Liver (tissue), 9 donors: ENCODE data around the gene UGT1A7. TPM values are rescaled to one million over a fixed set of nuclear protein-coding genes. Genes with fewer than 3 reads are reported as not detected.
A peak's percentile ranks its signal among the peaks of the same experiment; 100 is the strongest.
"Not testable (repeated sequence)": the region's sequence is repeated elsewhere in the genome, so short reads cannot be mapped to it uniquely, and the experiment has no call there.

Source experiments
- DNase-seq: peaks from one replicate; pipeline ENCODE4 v3.0.0-alpha.2; 2017; ENCODE audit warnings: low spot score
- H3K27ac ChIP-seq, 2 donors: one replicate each; pipeline ENCODE4 v1.7.0; 2013; ENCODE audit warnings: inconsistent platforms in 2 of 2, low read length in 2 of 2, control low read depth in 1 of 2, low read depth in 1 of 2, mild to moderate bottlenecking in 1 of 2
- H3K27me3 ChIP-seq, 4 donors: one replicate each; pipeline versions ENCODE4 v1.6.1 to v1.7.0; 2013; ENCODE audit warnings: low read length in 3 of 4, inconsistent platforms in 1 of 4, mild to moderate bottlenecking in 1 of 4, moderate library complexity in 1 of 4; ENCODE audit not compliant: control insufficient read depth in 4 of 4, insufficient read depth in 4 of 4
- H3K36me3 ChIP-seq, 4 donors: one replicate each; pipeline versions ENCODE4 v1.6.1 to v1.7.0; 2013; ENCODE audit warnings: low read length in 3 of 4, mild to moderate bottlenecking in 3 of 4, low read depth in 1 of 4, moderate library complexity in 1 of 4; ENCODE audit not compliant: control insufficient read depth in 4 of 4, insufficient read depth in 3 of 4
- H3K4me1 ChIP-seq, 4 donors: one replicate each; pipeline versions ENCODE4 v1.6.1 to v1.7.0; 2013; ENCODE audit warnings: low read length in 3 of 4, mild to moderate bottlenecking in 3 of 4, moderate library complexity in 1 of 4; ENCODE audit not compliant: control insufficient read depth in 4 of 4, insufficient read depth in 4 of 4
- H3K4me3 ChIP-seq, 3 donors: one replicate each; pipeline versions ENCODE4 v1.6.1 to v1.7.0; 2013; ENCODE audit warnings: low read length in 3 of 3, control low read depth in 1 of 3, low read depth in 1 of 3, mild to moderate bottlenecking in 1 of 3
- H3K9ac ChIP-seq, 2 donors: one replicate each; pipeline ENCODE4 v1.7.0; 2013; ENCODE audit warnings: low read length in 2 of 2, mild to moderate bottlenecking in 2 of 2, moderate library complexity in 2 of 2, control low read depth in 1 of 2, low read depth in 1 of 2
- H3K9me3 ChIP-seq, 4 donors: one replicate each; pipeline versions ENCODE4 v1.6.1 to v1.7.0; 2013; ENCODE audit warnings: low read length in 3 of 4; ENCODE audit not compliant: control insufficient read depth in 4 of 4
- ATF3 ChIP-seq: IDR thresholded peaks from 2 replicates; pipeline ENCODE4 v1.6.1; 2016; ENCODE audit warnings: antibody characterized with exemption
- CTCF ChIP-seq: fragments of 150-350 bp; IDR thresholded peaks from 2 replicates; pipeline ENCODE4 v1.5.1; 2017; ENCODE audit warnings: improper control_type of control experiment, low read depth, low read length; ENCODE audit not compliant: missing input control
- EGR1 ChIP-seq, 2 donors: IDR thresholded peaks; 2 replicates each; pipeline ENCODE4 v1.6.1; 2016 to 2018; ENCODE audit warnings: antibody characterized with exemption in 2 of 2, low read depth in 2 of 2
- FOXA2 ChIP-seq: IDR thresholded peaks from 2 replicates; pipeline ENCODE4 v1.6.1; 2016; ENCODE audit warnings: antibody characterized with exemption
- HNF4A ChIP-seq, 2 donors: conservative IDR thresholded peaks; 2 replicates each; pipeline ENCODE4 v1.6.1; 2016; ENCODE audit warnings: antibody characterized with exemption in 2 of 2, mild to moderate bottlenecking in 2 of 2
- HNF4G ChIP-seq: IDR thresholded peaks from 2 replicates; pipeline ENCODE4 v1.6.1; 2016; ENCODE audit warnings: antibody characterized with exemption
- JUND ChIP-seq, 2 donors: IDR thresholded peaks; 2 replicates each; pipeline ENCODE4 v1.6.1; 2016; ENCODE audit warnings: antibody characterized with exemption in 2 of 2
- MAX ChIP-seq: IDR thresholded peaks from 2 replicates; pipeline ENCODE4 v1.6.1; 2016; ENCODE audit warnings: antibody characterized with exemption
- NR2F2 ChIP-seq: IDR thresholded peaks from 2 replicates; pipeline ENCODE4 v1.6.1; 2016; ENCODE audit warnings: antibody characterized with exemption
- RAD21 ChIP-seq, 2 donors: IDR thresholded peaks; 2 replicates each; pipeline ENCODE4 v1.6.1; 2016; ENCODE audit warnings: antibody characterized with exemption in 2 of 2, mild to moderate bottlenecking in 2 of 2
- REST ChIP-seq: IDR thresholded peaks from 2 replicates; pipeline ENCODE4 v1.6.1; 2016; ENCODE audit warnings: antibody characterized with exemption, mild to moderate bottlenecking
- RXRA ChIP-seq, 2 donors: IDR thresholded peaks; 2 replicates each; pipeline ENCODE4 v1.6.1; 2017 to 2018; ENCODE audit warnings: antibody characterized with exemption in 2 of 2, mild to moderate bottlenecking in 1 of 2
- SP1 ChIP-seq: IDR thresholded peaks from 2 replicates; pipeline ENCODE4 v1.6.1; 2018; ENCODE audit warnings: antibody characterized with exemption, mild to moderate bottlenecking
- TAF1 ChIP-seq: conservative IDR thresholded peaks from 2 replicates; pipeline ENCODE4 v1.6.1; 2016; ENCODE audit warnings: antibody characterized with exemption, mild to moderate bottlenecking
- YY1 ChIP-seq: IDR thresholded peaks from 2 replicates; pipeline ENCODE4 v1.6.1; 2016; ENCODE audit warnings: antibody characterized with exemption, mild to moderate bottlenecking
- ZBTB33 ChIP-seq: IDR thresholded peaks from 2 replicates; pipeline ENCODE4 v1.6.1; 2016; ENCODE audit warnings: antibody characterized with exemption
- WGBS: extraction: QIAGEN DNeasy Blood & Tissue Kit; methylation state at CpG from one replicate; pipeline ENCODE4 v1.1.7; 2013; 5-methylcytosine and 5-hydroxymethylcytosine counted together
- polyA plus RNA-seq, 2 donors: library from polyadenylated mRNA; stranded (reverse) in 1 of 2; unstranded in 1 of 2; fragments of 200-250 nt in 1 of 2; fragments of >200 nt in 1 of 2; fragmentation: Nextera tagmentation in 1 of 2; extraction: Ambion mirVana in 1 of 2; gene quantifications; one replicate each; pipeline versions ENCODE4 v1.2.1 to v1.2.3, GENCODE V29; 2013 to 2015
- total RNA-seq, 2 donors: library from RNA; depleted of rRNA; stranded (reverse); fragments of >200 nt; gene quantifications; one replicate each; pipeline ENCODE4 v1.2.3, GENCODE V29; 2014
- donor health status: healthy.
- donor health status: healthy.
- donor health status: healthy.
- donor health status: healthy.
- donor health status: healthy.

UGT1A7 gene
- total and polyA plus RNA-seq, 4 donors = 0.02 to 2.2 (median 0.38) TPM; not detected in 1

GRCh38 chr2:233655043-233655442 lies 26.7 kb upstream of the UGT1A7 start:
- WGBS = 71% methylated on average over 1 of the region's 1 CpG
- peaks cover 0 to 17% (median 11%) of the 10 kb centered on the region in 4 donors for H3K4me1 ChIP-seq

GRCh38 chr2:233655943-233656342 lies 25.8 kb upstream of the UGT1A7 start:
- H3K27ac ChIP-seq, DNase-seq: not testable (repeated sequence)
- WGBS = 96% methylated on average over 3 of the region's 3 CpGs

More at GRCh38 chr2:233655043-233655442, 26.7 kb upstream of the UGT1A7 start:
- Histone ChIP-seq H3K4me3 (no peak overlapping the region), H3K27me3 (no peaks in the 10 kb centered on the region), H3K9ac (no peak overlapping the region), H3K27ac (no peak overlapping the region), H3K36me3 (no peaks in the 10 kb centered on the region), H3K9me3 (no peaks in the 10 kb centered on the region)
- TF ChIP-seq HNF4A (conservative IDR thresholded peaks at IDR 0.05) = peak in 1 of 2 donors; percentile 13
- no peak for TF ChIP-seq REST
- no peak for DNase-seq

GRCh38 chr2:233656443-233656842 lies 25.3 kb upstream of the UGT1A7 start:
- Histone ChIP-seq H3K36me3 (no peaks in the 10 kb centered on the region), H3K9me3 (no peaks in the 10 kb centered on the region), H3K9ac (no peak overlapping the region), H3K4me3 (no peak overlapping the region), H3K4me1 (peaks cover 0 to 21% (median 14%) of the 10 kb centered on the region in 4 donors), H3K27me3 (no peaks in the 10 kb centered on the region), H3K27ac (no peak overlapping the region)
- 91% methylated on average over 10 of the region's 10 CpGs for WGBS
- no peak for DNase-seq
- no peak for TF ChIP-seq TAF1
- no peak for TF ChIP-seq MAX
- no peak for TF ChIP-seq RXRA (IDR thresholded peaks at IDR 0.05)
- TF ChIP-seq ZBTB33 = no peak
- TF ChIP-seq HNF4G = no peak
- no peak for TF ChIP-seq EGR1 (IDR thresholded peaks at IDR 0.05; ENCODE audit: low read depth in 2 of 2)
- no peak for TF ChIP-seq RAD21 (IDR thresholded peaks at IDR 0.05)
- TF ChIP-seq SP1 = no peak
- TF ChIP-seq REST = no peak
- no peak for TF ChIP-seq CTCF
- TF ChIP-seq JUND (IDR thresholded peaks at IDR 0.05) = no peak
- no peak for TF ChIP-seq FOXA2
- TF ChIP-seq ATF3 = no peak
- no peak for TF ChIP-seq YY1
- no peak for TF ChIP-seq NR2F2

More at GRCh38 chr2:233655943-233656342, 25.8 kb upstream of the UGT1A7 start:
- not testable (repeated sequence) for H3K36me3 ChIP-seq, H3K9ac ChIP-seq, H3K9me3 ChIP-seq, H3K4me3 ChIP-seq, H3K27me3 ChIP-seq
- peaks cover 0 to 17% (median 11%) of the 10 kb centered on the region in 4 donors for H3K4me1 ChIP-seq
